HG03066 (cell line): ENCODE results near the gene RNF144B.
"Not testable (repeated sequence)": the region's sequence is repeated elsewhere in the genome, so short reads cannot be mapped to it uniquely, and the experiment has no call there.

Experiments
- ATAC-seq: cut with Tn5 transposase; IDR thresholded peaks from one replicate; pipeline ENCODE4 v1.9.1; 2021; ENCODE audit warnings: low read depth; ENCODE audit not compliant: unreplicated experiment

The RNF144B gene

DNA sequence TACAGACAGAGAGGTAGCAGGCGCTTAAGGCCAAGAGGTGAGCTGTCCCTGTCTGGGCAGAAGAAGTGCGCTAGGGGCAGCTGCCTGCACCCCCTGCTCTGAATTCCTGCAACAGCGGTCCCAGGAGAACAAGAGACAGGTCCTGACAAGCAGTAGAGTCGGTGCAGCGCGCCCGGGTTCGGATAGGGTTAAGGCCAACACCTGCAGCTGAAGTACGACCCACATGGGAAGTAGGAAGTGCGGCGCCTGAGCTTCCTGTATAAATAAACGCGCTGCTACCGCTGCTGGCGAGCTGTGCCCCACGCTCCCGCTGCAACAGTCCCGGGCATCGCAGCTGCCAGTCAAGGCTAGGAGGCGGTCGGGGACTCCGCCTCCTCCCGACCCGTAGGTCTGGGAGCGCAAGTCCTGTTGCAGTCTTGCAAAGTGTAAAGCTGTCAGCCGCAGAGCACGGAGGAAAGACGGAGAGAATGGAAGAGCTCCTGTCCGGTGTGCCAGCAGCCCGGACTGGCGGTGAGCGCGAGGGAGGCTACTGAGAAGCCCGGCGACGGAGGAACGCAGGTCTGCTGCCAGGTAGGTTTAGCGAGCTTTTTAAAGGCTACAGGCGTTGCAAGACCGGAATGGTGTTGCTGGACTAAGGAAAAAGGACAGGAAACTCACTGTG, at the start of gene RNF144B:
RNF144B (plus strand) TSS at position 290 of the 661 bp plus-strand sequence. CDS start 12,185 bp downstream, outside the sequence.
- ATAC-seq, result peak; percentile 77

DNA sequence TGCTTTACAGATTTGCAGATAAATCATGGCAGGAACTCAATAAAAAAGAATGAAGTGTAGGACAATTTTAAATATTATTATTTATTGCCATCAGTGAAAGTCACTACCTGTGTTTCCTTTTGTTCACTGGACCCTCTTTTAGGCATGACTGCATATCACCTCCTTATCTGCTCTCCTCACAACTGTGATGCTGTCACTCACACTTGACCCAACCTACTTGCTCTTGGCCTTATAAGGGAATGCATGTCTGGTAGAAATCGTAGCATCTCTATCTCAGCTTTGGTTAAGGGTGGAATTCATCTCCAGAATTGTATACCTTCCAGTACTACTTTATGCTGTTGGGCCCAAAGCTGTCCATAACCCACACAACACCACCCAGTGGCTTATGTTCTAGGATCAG, 47.6 kb upstream of the RNF144B start:
- no peak for ATAC-seq

DNA sequence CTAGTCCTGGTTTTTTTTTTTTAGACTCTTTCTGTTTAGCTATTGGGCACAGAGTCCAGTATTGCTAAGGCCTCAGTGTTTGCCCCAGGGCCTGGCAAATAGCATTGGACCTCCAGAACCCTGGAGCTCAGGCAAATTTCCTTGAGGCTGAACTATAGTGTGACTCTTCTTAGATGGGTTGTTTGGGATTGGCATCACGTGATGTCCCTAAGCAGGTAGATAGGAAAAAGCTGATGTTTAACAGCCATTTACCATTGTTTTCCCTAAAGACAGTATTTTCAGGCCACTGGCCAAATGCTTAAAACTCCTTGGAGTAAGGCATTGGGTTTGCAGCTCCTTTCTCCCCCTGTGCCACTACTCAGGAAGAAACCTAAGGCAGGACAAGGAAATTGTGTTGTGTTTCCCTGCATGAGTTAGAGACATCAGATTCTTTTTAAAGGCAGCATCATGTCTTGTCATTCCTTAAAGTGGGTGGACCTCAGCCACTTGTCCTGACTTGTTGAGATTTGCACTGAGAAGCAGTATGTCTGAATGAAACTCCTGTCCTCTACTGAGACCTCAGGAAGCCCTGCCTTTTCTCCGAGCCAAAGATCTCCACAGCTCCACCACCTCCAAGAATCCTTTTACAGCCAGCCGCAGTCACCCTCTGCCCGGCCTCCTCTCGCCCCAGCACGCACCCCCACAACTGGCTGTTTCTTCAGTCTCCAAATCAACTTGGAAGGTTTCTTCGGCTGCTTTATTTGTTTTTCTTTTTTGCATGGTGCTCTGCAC, 46.2 kb upstream of the RNF144B start:
- ATAC-seq, result no peak

DNA sequence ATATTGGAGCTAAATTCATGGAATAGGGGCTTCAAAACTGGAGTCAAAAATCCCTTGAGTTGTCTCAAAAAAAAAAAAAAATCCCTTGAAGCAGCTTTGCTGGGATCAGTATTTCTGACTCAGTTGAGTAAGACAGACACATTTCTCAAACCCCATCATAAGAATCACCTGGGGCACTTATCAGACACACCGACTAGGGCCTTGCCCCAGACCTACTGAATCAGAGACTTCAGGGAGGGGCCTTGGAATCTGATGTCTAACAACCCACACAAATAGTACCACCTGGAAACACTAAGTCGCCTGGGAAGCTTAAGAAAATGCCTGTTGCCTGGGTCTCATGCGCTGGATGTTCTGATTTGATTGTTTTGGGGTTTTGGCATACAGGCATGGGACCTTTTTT, 44.9 kb upstream of the RNF144B start:
- ATAC-seq, result no peak

DNA sequence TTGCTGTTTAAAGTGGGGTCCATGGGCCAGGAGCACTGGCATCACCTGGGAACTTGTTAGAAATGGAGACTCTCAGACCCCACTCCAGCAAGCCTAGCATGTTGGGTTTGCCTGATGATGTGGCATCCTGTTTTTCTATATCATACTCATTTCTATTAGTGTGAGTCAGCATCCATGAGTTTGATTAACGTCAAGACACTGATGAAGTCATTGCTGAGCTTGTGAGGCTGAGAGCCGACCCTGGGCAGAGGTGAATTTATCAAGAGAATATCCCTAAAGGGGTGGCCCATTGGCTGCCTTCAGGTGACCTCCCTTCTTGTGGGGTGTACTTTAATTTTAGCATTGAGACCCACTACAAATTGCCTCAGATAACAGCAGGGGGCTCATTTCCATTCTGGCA, 43.4 kb upstream of the RNF144B start:
- ATAC-seq, result no peak

DNA sequence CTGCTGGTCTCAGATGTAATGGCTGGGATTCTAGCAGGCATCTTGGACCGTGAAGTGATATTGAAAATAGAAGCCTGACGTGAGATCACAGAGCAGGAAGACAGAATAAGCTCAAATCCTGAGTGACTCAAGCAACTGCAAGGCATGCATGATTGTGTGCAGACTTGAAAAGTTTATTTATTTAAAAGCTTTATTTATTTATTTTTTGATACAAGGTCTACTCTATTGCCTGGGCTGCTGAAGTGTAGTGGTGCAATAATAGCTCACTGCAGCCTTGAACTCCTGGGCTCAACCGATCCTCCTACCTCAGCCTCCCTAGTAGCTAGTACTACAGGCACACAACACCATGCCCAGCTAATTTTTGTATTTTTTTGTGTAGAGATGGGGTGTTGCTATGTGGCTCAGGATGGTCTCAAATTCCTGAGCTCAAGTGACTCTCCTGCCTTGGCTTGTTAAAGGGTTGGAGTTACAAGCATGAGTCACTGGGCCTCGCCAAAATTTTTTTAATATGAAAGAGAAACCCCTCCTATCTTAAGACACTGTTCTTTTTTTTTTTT, 40.1 kb upstream of the RNF144B start:
- ATAC-seq, result no peak

DNA sequence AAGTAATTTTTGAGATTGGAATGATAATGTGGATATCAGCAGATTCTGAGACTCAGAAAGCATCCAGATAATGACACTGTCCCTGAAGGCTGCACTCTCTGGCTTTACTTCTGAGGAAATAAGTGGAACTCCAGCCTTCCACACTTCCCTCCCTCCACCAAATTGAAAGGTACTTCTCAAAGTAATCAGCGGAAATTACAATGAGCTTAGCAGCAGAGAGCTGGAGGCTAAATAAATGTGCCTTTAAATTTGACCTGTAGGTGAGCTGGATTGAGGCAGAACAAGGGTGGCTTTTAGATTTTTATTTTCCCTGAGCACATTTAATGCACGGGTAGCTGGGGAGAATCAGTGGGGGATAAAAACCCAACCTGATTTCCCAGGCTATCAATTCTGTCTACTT, 39.3 kb upstream of the RNF144B start:
- no peak for ATAC-seq

DNA sequence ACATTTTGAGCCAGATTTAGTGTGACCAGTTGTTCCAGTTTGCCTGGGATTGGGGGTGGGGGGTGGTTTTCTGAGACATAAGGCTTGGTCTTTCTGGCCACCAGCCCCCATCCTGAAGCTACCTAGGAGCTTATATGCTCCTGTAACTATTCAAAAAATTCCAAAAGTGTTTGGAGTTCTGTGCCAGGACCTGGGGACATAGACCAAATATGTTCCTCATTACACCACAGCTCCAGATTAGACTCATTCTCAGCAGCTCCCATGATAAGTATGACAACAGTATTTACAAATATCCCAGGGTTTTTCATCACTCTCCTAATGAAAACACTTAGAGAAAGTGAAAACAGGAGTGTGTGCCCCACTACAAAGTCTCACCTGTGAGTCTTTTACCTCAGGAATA, 37.8 kb upstream of the RNF144B start:
- ATAC-seq, result no peak

DNA sequence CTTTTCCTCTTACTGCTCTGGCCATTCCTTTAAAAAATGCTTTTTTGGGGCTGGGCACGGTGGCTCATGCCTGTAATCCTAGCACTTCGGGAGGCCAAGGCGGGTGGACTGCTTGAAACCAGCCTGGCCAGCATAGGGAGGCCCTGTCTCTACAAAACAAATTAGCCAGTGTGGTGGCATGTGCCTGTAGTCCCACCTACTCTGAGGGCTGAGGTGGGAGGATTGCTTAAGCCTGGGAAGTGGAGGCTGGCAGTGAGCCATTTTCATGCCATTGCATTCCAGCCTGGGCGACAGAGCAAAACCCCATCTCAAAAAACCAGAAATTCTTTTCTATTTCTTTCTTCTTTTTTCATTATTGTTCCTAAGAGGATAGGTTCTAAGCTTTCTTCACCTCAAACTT, 36.9 kb upstream of the RNF144B start:
- no peak for ATAC-seq

DNA sequence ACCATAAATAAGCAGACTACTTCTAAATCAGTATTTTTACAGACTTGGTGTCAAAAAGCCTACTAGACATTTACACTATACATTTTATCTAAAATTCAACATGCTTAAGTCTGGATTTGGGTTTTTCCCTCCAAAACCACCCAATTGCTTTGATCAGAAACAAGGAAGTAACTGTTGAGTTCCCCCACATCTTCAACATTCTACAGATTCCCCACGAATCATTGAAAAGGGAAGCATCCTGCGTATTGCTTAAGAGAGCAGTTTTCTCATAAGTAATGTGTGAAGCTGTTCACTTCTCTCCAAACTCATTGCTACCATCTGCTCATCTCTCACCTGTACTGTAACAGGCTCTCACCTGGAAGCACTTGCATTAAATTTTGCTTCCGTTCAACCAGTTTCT, 36.4 kb upstream of the RNF144B start:
- ATAC-seq, result no peak

DNA sequence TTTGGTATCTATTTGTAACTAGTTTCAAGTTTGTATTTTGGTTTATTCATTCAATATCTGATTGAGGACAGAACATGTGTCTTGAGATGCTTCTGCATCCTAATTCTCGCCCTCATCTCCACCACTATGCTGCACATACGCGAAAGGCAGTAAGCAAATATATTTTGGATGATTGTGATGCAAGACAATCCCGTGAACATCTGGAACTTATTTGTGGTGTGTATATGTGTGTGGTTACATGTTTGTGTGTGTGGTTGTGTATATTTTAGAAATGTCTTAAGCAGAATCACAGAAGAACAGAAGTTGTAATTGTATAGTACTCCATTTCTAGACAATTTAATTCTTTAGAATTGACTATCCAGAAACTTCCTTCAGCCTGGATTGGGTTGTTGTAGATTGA, 35.1 kb upstream of the RNF144B start:
- no peak for ATAC-seq

DNA sequence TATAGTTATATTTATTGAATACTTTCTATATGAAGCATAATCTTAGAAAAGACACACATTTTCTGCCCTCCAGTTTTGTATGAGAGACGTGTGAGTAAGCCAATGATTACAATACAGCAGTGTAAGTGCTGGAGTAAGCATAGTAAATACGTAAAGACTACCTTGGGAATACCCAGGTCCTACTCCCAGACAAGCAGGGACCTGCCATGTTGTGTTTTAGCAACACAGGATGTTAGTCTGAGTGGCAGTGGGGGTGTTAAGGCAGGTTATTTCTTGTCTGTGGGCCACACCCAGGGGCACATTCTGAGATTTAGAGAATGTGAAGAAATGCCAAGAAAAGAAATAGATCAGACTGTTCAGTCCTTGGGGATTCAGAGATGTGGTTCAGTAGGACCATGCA, 34.3 kb upstream of the RNF144B start:
- no peak for ATAC-seq

DNA sequence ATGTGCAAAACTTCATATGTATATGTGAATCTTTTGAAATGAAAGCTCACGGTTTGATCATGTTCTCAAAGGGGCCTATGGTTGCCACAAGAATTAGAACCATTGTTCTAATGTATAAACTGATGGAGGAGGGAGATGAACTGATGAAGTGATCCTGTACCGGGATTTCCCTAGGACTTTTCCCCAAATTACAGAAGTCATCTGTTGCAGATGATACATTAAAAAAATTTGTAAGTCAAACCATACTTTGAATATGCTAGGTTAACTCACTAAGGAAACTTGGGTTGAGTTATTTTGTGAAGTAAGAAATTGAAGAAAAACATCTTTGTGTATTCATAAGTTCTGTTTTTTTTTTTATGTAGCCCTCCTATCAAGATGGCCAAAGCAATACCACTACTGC, 33.9 kb upstream of the RNF144B start:
- ATAC-seq, result no peak

DNA sequence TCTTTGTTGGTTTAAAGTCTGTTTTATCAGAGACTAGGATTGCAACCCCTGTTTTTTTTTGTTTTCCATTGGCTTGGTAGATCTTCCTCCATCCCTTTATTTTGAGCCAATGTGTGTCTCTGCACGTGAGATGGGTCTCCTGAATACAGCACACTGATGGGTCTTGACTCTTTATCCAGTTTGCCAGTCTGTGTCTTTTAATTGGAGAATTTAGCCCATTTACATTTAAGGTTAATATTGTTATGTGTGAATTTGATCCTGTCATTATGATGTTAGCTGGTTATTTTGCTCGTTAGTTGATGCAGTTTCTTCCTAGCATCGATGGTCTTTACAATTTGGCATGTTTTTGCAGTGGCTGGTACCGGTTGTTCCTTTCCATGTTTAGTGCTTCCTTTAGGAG, 29.6 kb upstream of the RNF144B start:
- not testable (repeated sequence) for ATAC-seq

DNA sequence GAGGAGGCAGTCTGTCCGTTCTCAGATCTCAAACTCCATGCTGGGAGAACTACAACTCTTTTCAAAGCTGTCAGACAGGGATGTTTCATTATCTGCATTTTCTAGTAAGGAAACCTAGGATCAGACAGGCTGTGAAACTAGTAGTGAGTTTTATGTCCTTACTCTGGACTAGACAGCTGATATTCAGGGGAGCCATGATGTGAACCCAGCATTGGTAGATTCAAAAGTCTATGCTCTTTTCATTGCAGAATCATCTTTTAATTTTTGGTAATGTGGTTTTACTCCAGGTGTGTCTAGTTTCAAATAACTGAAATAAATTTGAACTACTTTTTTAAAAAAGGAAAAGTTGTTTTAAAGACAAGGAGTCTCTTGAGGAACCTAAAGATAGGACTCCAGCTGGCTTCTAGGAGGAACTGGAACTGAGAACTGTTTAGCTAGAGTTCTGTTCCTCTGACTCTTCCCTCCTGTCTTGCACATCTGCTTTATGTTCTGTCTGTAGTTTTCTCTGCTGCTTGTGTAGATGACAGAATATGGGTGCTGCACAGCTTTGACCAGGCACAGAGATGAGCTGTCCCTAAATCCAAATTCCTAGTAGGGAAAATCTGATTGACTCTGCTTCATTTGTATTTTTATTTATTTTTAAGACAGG, 27.8 kb upstream of the RNF144B start:
- peak; percentile 96 for ATAC-seq

DNA sequence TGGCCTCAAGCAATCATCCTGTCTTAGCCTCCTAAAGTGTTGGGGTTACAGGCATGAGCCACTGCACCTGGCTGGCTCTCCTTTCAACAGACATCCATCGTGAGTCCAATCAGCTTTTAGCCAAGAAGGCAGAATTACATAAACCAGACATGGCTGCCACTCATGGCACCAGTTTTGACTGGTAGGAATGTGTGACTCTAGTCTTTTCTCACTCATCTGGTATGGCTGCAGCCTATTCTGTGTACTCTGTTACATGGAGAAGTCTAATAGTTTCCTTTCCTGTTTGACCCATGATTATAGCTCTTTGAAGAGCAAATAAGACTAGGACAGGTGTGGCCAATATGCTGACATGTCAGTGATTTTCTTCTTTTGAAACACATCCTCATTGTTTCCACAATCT, 27.0 kb upstream of the RNF144B start:
- peak; percentile 45 for ATAC-seq

DNA sequence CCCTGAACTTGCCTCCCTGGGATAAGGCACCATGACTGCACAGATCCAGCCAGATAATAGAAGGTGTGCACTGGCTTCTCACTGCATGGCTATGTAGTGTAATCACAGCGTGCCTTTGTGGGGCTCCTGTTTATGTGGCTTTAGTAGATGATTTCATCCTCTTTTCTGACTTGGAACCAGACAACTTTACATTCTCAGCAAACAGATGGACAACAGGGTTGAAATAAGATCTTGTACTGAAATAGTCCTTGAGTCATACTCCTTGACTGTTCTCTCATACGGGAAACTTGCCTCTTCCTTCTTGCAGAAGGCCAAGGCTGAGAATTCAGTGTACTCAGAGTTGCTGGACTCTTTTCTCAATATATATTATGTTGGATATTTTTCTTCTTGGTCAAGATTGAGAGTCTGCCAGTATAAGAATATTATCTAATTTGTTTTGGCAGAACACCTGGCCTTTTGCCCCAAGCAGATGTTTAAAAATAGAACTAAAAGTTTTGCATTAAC, 25.0 kb upstream of the RNF144B start:
- ATAC-seq, result no peak

DNA sequence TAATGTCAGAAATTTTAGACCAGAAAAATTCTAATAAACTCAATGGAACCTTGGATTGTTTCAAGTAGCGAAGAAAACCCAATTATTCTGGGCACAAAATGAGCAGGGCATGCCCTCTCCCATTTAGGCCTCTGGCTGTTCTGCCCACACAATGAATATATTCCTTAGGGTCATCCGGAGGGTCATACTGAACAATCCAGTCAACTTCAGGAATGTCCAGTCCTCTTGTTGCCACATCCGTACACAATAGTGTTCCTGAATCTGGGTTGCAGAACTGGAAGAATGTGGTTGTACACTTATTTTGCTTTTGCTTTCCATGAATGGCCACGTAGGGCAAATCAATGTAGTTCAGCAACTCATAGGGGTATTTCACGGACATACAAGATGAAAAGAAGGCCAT, 23.4 kb upstream of the RNF144B start:
- ATAC-seq, result no peak

DNA sequence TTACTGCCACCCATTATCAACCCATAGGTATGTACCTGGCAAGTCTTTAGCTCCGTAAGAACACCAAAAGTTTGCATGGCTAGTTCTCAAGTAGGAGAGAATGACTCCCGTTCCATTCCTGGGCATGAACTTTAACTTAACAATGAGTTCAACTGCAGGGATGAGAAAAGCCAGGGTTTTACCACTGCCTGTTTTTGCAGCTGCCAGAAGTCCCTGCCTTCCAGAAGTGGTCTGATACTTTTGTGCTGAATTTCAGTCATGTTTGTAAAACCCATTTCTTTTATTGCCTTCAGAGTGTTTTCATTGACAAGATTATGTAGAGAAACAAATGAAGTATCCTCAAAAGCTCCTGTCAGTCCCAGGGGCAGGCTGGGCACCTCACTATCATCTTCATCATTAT, 22.6 kb upstream of the RNF144B start:
- ATAC-seq, result not testable (repeated sequence)

DNA sequence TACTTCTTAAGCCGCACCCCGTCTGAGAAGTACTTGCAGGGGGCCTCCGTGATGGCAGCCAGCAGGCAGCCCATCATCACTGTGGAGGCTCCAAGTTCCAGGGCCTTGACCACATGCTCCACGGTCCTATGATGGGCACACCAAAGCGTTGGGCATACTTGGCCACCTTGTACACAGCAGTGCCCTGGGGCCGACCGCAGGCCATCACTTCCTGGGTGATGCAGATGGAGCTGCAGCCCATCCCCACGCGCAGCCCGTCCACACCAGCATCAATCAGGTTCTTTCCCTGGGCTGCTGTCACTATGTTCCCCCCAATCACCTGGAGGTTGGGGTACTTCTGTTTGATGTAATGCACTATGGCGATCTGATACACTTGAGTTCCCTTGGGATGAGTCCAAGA, 19.8 kb upstream of the RNF144B start:
- no peak for ATAC-seq
